Subcutaneous abdominal adipose tissue (tissue), 5 donors: ENCODE measurements around the gene PM20D1.

Experiments
- H3K27ac ChIP-seq: one replicate; pipeline ENCODE4 v1.7.0; 2013; ENCODE audit warnings: low read depth, mild to moderate bottlenecking, inconsistent platforms, low read length, moderate library complexity
- H3K27me3 ChIP-seq, 5 donors: one replicate each; pipeline ENCODE4 v1.7.0; 2013; ENCODE audit warnings: low read length in 5 of 5, inconsistent platforms in 1 of 5; ENCODE audit not compliant: control insufficient read depth in 5 of 5, insufficient read depth in 4 of 5
- H3K36me3 ChIP-seq, 5 donors: one replicate each; pipeline ENCODE4 v1.7.0; 2013; ENCODE audit warnings: low read length in 5 of 5; ENCODE audit not compliant: control insufficient read depth in 5 of 5, insufficient read depth in 5 of 5
- H3K4me1 ChIP-seq, 5 donors: one replicate each; pipeline ENCODE4 v1.7.0; 2013; ENCODE audit warnings: low read length in 5 of 5, mild to moderate bottlenecking in 3 of 5, moderate library complexity in 1 of 5; ENCODE audit not compliant: control insufficient read depth in 5 of 5, insufficient read depth in 5 of 5
- H3K4me3 ChIP-seq, 5 donors: one replicate each; pipeline ENCODE4 v1.7.0; 2013; ENCODE audit warnings: low read length in 5 of 5, low read depth in 1 of 5
- H3K9ac ChIP-seq, 5 donors: one replicate each; pipeline ENCODE4 v1.7.0; 2013; ENCODE audit warnings: low read length in 5 of 5, mild to moderate bottlenecking in 4 of 5, moderate library complexity in 3 of 5
- H3K9me3 ChIP-seq, 5 donors: one replicate each; pipeline ENCODE4 v1.7.0; 2013; ENCODE audit warnings: low read length in 5 of 5; ENCODE audit not compliant: control insufficient read depth in 5 of 5
- donor health status: healthy.
- donor health status: healthy.
- donor health status: healthy.
- donor health status: healthy.
- donor health status: healthy.

The PM20D1 gene

DNA sequence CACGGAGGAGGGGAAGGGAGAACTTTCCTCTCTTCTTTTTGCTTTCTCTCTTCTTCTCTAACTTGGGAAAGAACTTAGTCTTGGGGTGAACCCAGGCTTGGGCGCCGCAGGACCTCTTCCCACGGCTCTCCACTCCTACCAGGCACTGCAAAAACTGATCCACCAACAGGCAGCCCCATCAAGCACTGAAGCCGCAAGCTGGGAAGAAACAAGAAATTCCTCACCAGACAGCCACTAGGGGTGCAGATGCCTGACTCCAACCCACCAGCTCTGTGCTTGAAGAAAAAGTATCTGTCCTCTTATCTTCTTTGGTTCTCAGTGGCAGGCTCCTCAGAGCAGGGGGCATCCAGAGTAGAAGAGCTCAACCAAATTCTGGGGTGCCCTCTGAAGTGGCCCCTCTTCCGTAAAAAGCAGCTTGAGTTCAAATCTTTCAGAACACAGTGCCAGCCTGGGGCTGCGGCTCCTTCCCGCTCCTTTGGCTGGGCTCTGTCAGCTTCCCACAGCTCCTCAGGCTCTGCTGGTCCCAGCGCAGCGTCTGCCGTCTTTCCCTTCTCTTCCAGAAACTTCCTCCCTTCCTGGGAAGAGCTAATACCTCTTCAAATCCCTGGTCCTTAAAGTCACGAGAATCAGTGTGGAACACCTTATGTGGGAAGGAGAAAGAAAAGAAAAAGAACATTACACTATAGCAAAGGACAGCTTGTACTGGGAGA lies 39.3 kb downstream of the PM20D1 start:
- Histone ChIP-seq H3K36me3 (peaks cover 0 to 14% (median 13%) of the 10 kb centered on the region in 5 donors), H3K4me1 (peaks cover 9 to 60% (median 48%) of the 10 kb centered on the region in 5 donors), H3K4me3 (no peak overlapping the region), H3K9ac (no peak overlapping the region), H3K9me3 (no peaks in the 10 kb centered on the region), H3K27me3 (no peaks in the 10 kb centered on the region), H3K27ac (no peak overlapping the region)

DNA sequence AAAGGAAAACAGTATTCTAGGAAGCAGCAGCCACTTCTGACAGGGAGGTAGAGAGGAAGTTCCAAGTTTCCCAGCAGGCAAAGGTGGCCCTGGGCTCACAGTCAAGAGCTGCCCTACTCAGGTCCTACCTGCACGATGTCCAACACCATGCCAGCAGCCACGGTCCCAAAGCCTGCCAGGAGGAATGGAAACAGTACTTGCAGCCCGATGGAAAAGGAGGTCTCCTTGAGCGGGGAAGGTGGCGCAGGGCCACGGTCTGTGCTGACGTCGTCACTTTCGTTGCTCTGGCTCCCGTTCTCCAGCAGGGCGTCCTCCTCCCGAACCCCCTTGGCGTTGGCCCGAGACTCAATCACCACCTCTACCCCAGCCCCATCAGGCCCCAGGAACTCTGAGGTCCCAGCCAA lies 40.0 kb downstream of the PM20D1 start:
- Histone ChIP-seq H3K9me3 (no peaks in the 10 kb centered on the region), H3K36me3 (peaks cover 0 to 17% (median 13%) of the 10 kb centered on the region in 5 donors), H3K4me3 (peak overlapping the region in 3 of 5 donors; percentile 2 to 32 (median 21)), H3K4me1 (peaks cover 9 to 64% (median 53%) of the 10 kb centered on the region in 5 donors), H3K27me3 (no peaks in the 10 kb centered on the region), H3K9ac (no peak overlapping the region), H3K27ac (no peak overlapping the region)

DNA sequence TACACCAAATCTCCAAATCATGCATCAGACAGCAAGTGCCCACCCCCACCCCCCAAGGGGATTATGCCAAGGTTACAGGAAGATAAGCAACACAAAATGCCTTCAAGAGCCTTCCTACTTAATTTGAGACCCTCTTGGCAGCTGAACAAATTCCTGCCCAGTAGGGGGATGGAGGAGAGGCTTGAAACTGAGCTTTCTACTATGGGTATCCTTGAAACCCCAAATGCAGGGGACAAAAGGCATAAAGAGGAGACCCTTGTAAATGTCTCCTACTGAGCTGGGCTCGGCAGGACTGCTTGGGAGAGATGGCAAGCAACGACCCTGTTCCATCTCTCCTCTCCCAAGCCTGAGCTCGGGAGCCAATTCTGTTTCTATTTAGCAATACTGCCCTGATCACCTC lies 40.5 kb downstream of the PM20D1 start:
- Histone ChIP-seq H3K9ac (no peak overlapping the region), H3K27ac (no peak overlapping the region), H3K9me3 (no peaks in the 10 kb centered on the region), H3K27me3 (no peaks in the 10 kb centered on the region), H3K36me3 (peaks cover 0 to 17% (median 13%) of the 10 kb centered on the region in 5 donors), H3K4me1 (peaks cover 9 to 64% (median 53%) of the 10 kb centered on the region in 5 donors), H3K4me3 (peak overlapping the region in 2 of 5 donors; percentile 2 to 32)

DNA sequence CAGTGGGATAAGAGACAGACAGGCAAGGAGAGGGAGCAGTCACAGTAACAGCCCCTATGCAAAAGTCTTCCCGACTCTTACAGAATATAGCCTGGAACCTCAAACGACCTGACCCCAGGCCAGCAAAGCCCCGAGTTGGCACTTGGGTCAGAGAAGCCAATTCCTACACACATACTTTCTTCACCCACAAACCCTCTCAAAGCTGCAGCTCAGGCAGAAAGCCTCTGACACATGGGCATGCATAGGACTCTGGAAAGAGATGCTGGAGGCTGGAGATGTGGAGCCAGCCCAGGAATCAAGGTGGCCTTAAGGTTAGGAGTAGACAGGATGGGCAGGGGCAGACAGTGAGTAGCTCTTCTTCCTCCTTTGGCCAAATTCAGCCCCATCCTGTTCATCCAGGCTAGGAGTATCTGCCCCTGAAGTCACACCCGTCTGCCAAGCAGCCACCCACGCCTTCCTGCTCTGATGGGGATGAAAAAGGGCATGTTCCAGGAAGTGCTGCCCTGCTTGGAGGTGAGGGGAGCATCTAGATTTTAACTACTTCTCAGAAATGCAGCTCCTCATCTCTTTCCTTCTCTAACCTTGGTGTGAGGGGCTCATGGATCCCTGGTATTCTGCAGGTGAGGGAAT lies 44.7 kb downstream of the PM20D1 start:
- Histone ChIP-seq H3K4me3 (no peak overlapping the region), H3K4me1 (peaks cover 4 to 33% (median 23%) of the 10 kb centered on the region in 5 donors), H3K27me3 (no peaks in the 10 kb centered on the region), H3K27ac (no peak overlapping the region), H3K36me3 (peaks cover 0 to 22% (median 14%) of the 10 kb centered on the region in 5 donors), H3K9me3 (no peaks in the 10 kb centered on the region), H3K9ac (peak overlapping the region in 1 of 5 donors; percentile 4)

DNA sequence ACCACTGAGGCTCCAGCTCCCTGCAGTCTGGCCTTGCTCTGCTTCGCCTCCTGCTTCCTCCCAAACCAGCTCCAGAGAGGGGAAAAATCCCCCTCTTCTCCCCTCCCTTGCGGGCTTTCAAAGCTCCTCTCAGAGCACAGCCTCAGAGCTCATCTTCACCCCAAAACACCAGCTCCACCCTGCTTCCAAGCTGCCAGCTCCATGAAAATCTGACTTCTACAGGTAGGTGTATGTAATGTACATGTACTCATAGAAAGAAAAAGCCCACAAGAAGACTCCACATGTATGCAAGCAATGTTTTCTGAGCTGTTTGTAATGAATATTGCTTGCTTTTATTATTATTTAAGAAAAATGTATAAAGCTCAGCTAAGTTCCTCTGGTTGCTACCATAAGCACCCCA lies 45.3 kb downstream of the PM20D1 start:
- H3K27me3 ChIP-seq: no peaks in the 10 kb centered on the region
- H3K9me3 ChIP-seq: no peaks in the 10 kb centered on the region
- peaks cover 0 to 27% (median 17%) of the 10 kb centered on the region in 5 donors for H3K4me1 ChIP-seq
- no peak overlapping the region for H3K4me3 ChIP-seq
- no peak overlapping the region for H3K9ac ChIP-seq
- H3K36me3 ChIP-seq: peaks cover 0 to 22% (median 15%) of the 10 kb centered on the region in 5 donors
- H3K27ac ChIP-seq: no peak overlapping the region

DNA sequence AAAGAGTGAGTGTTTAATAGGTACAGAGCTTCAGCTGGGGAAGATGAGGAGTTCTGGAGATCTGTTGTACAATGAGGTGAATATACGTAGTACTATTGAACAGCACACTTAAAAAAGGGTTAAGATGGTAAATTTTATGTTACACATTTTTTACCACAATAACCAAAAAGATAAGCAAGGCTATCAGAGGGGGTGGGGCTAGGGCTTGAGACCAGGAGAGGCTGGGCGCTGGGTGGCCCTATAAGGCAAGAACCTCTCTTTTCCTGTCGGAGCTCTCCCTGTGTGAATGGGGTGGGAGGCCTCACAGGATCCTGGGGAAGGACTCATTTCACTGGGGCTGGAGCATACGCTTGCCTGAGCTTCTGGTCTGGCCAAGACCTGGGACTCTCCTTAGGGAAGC lies 45.9 kb downstream of the PM20D1 start:
- no peaks in the 10 kb centered on the region for H3K27me3 ChIP-seq
- H3K9ac ChIP-seq: no peak overlapping the region
- peaks cover 0 to 21% (median 12%) of the 10 kb centered on the region in 5 donors for H3K4me1 ChIP-seq
- no peak overlapping the region for H3K27ac ChIP-seq
- H3K36me3 ChIP-seq: peaks cover 0 to 28% (median 21%) of the 10 kb centered on the region in 5 donors
- no peaks in the 10 kb centered on the region for H3K9me3 ChIP-seq
- H3K4me3 ChIP-seq: no peak overlapping the region

DNA sequence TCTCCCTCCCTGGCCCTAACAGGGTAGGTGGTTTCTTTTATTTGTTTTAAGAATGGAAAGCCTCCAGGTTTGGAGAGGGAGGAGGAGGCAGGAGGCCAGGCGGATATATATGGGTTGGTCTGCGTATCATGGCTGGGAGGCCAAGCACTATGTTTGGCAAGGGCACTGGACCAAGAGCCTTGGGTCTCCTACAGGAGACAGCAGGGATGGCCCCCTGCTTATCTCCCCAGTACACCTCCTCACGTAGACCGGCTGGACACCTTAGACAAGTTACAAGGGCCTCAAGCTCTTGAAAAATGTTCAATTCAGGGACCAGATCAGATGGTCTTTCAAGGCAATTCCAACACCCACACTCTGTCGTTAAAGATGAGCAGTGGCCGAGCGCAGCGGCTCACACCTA lies 47.9 kb downstream of the PM20D1 start:
- Histone ChIP-seq H3K36me3 (peaks cover 2 to 43% (median 41%) of the 10 kb centered on the region in 5 donors), H3K27ac (no peak overlapping the region), H3K4me1 (peaks cover 0 to 11% (median 7%) of the 10 kb centered on the region in 5 donors), H3K9me3 (no peaks in the 10 kb centered on the region), H3K4me3 (no peak overlapping the region), H3K9ac (no peak overlapping the region), H3K27me3 (no peaks in the 10 kb centered on the region)

DNA sequence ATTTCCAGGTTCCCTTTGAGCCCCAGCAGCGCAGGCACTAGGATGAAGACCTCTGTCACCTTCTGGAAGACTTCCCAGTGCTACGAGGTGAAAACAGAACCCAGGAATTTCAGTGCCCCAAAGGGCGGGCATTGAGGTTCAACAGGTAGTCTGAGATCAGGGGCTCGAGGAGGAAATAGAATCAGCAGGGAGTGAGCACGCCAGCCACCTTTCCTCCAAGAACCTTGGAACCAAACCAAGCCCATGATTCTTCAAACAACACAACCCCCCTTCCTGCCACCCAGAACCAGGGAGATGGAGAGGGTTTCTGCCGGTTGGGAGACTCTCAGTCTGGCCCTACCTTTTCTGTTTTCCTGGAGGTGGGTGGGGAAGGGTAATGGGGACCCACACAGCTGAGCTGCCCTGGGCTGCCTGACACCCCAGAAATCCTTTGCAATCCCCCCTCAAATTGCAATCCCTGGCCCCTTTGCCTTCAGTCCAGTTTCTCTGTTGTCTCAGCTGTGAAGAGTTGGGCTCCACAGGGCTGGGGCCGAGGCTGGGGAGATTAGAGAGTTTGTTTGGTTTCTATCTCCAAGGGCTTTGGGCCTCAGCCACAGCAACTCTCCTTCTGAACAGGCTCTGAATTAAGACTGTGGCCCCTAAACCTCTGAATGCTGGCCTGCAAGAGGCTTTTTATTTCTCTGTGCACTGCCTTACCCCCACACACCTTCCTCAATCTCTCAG lies 48.8 kb downstream of the PM20D1 start:
- H3K27ac ChIP-seq: no peak overlapping the region
- H3K9ac ChIP-seq: no peak overlapping the region
- H3K4me3 ChIP-seq: no peak overlapping the region
- H3K9me3 ChIP-seq: no peaks in the 10 kb centered on the region
- H3K4me1 ChIP-seq: peaks cover 0 to 10% (median 7%) of the 10 kb centered on the region in 5 donors
- peaks cover 7 to 52% (median 50%) of the 10 kb centered on the region in 5 donors for H3K36me3 ChIP-seq
- H3K27me3 ChIP-seq: no peaks in the 10 kb centered on the region

DNA sequence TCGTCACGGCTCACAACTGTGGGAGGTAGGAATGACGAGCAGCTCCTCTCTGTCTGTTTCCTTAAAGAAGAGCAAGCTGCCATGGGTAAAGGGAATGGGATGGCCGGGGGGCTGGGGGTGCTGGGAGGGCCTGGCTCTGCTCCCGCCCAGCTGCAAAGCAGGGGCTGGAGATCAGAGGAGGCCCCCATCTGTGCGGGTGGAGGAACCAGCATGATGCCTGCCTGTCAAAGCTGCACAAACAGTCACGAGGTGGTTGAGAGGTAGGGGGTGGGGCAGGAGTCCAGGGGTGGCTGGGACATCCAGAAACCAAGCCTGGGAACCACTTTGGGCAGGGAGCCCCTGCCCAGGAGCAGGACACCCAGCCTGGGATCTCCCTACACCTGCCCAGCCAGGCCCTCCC lies 49.5 kb downstream of the PM20D1 start:
- Histone ChIP-seq H3K4me1 (peaks cover 0 to 4% (median 3%) of the 10 kb centered on the region in 5 donors), H3K27ac (no peak overlapping the region), H3K9me3 (no peaks in the 10 kb centered on the region), H3K4me3 (no peak overlapping the region), H3K36me3 (peaks cover 7 to 59% (median 54%) of the 10 kb centered on the region in 5 donors), H3K9ac (no peak overlapping the region), H3K27me3 (no peaks in the 10 kb centered on the region)

DNA sequence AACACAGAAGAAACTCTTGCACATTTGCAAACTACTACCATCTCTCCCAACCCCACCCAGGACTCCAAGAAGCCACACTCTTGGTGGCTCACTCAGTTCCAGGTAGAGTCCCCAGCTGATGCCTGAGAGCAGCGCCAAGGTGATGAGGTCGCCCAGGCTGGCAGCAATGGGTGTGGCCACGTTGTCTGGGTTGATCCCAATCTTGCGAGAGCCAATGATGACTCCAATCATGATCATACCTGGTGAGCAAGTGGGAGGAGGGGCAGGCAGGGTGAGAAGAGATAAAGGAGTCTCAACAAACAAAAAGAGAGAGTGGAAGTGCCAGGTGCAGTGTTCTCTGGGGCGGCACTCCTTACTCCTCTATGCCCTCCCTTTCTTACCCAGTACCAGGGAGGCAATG lies 51.4 kb downstream of the PM20D1 start:
- Histone ChIP-seq H3K9me3 (no peaks in the 10 kb centered on the region), H3K4me1 (no peaks in the 10 kb centered on the region), H3K36me3 (peaks cover 14 to 71% (median 69%) of the 10 kb centered on the region in 5 donors), H3K27me3 (no peaks in the 10 kb centered on the region), H3K27ac (no peak overlapping the region), H3K4me3 (no peak overlapping the region), H3K9ac (no peak overlapping the region)
